Thoracic aorta (tissue), 2 donors: ENCODE measurements around the gene TACSTD2. TPM values are rescaled to one million over a fixed set of nuclear protein-coding genes. Genes with fewer than 3 reads are reported as not detected.
"Not testable (repeated sequence)": the region's sequence is repeated elsewhere in the genome, so short reads cannot be mapped to it uniquely, and the experiment has no call there.

Experiments used
- ATAC-seq: fragments of 150-250 bp; one replicate; pipeline ENCODE4 v1.8.0; 2017; ENCODE audit warnings: low read depth; ENCODE audit not compliant: insufficient number of reproducible peaks, low FRiP score
- DNase-seq: peaks from one replicate; pipeline ENCODE4 v3.0.0-alpha.2; 2020; ENCODE audit warnings: low spot score
- H3K27ac ChIP-seq, 2 donors: fragments of 200-600 bp; sonication (generic); 1 replicate in 1 of 2; 2 replicates in 1 of 2; pipeline ENCODE4 v1.5.1; 2016; ENCODE audit warnings: mild to moderate bottlenecking in 2 of 2, moderate library complexity in 2 of 2
- H3K27me3 ChIP-seq: fragments of 200-600 bp; sonication (generic); replicated peaks from 2 replicates; pipeline ENCODE4 v1.6.0; 2016; ENCODE audit warnings: mild to moderate bottlenecking; ENCODE audit not compliant: insufficient read depth
- H3K36me3 ChIP-seq: fragments of 200-600 bp; sonication (generic); one replicate; pipeline ENCODE4 v1.5.1; 2016
- H3K4me1 ChIP-seq, 2 donors: fragments of 200-600 bp; sonication (generic); 1 replicate in 1 of 2; 2 replicates in 1 of 2; pipeline versions ENCODE4 v1.5.1 to v1.6.0; 2016; ENCODE audit warnings: low read depth in 2 of 2, mild to moderate bottlenecking in 1 of 2; ENCODE audit not compliant: control insufficient read depth in 1 of 2
- H3K4me3 ChIP-seq: fragments of 200-600 bp; sonication (generic); 2 replicates; pipeline ENCODE4 v1.5.1; 2016; ENCODE audit warnings: mild to moderate bottlenecking
- H3K9me3 ChIP-seq: fragments of 200-600 bp; sonication (generic); 2 replicates; pipeline ENCODE4 v1.5.1; 2016
- CTCF ChIP-seq: fragments of 200-600 bp; sonication (generic); IDR thresholded peaks from one replicate; pipeline ENCODE4 v1.5.1; 2019; ENCODE audit warnings: antibody characterized with exemption
- total RNA-seq, 2 donors: library from RNA; depleted of rRNA; stranded (reverse); fragments of >200 nt; gene quantifications; one replicate each; pipeline versions ENCODE4 v1.1.0 to v1.2.3, GENCODE V29; 2016

The TACSTD2 gene
- total RNA-seq, 2 donors from 2014 or later = 6.9 to 8.1 TPM

- TF ChIP-seq CTCF = no peak
- H3K9me3 ChIP-seq = no peaks in the 10 kb centered on the region
- H3K4me1 ChIP-seq = peaks cover 9 to 15% of the 10 kb centered on the region in 2 donors
- ATAC-seq = peak; percentile 69
- H3K27me3 ChIP-seq = no peaks in the 10 kb centered on the region
- peak overlapping the region; percentile 88 to 97 for H3K27ac ChIP-seq
- no peaks in the 10 kb centered on the region for H3K36me3 ChIP-seq
- H3K4me3 ChIP-seq = peak overlapping the region; percentile 79
- peak; percentile 55 for DNase-seq
Measured at GRCh38 chr1:58545591-58546519, 31.2 kb downstream of the TACSTD2 start.

- no peak for TF ChIP-seq CTCF
- Histone ChIP-seq H3K27me3 (no peaks in the 10 kb centered on the region), H3K4me1 (peaks cover 9 to 15% of the 10 kb centered on the region in 2 donors), H3K4me3 (no peak overlapping the region), H3K36me3 (no peaks in the 10 kb centered on the region), H3K27ac (peak overlapping the region in 1 of 2 donors; percentile 29), H3K9me3 (no peaks in the 10 kb centered on the region)
- DNase-seq (no peak), ATAC-seq (no peak)
Measured at GRCh38 chr1:58543260-58543659, 33.8 kb downstream of the TACSTD2 start.

GRCh38 chr1:58539553-58539952, 37.5 kb downstream of the TACSTD2 start:
- Histone ChIP-seq H3K27ac (no peak overlapping the region), H3K4me3 (no peak overlapping the region), H3K36me3 (no peaks in the 10 kb centered on the region), H3K4me1 (peaks cover 2 to 3% of the 10 kb centered on the region in 2 donors), H3K9me3 (no peaks in the 10 kb centered on the region), H3K27me3 (no peaks in the 10 kb centered on the region)
- TF ChIP-seq CTCF = no peak
- DNase-seq (no peak), ATAC-seq (no peak)

GRCh38 chr1:58538821-58539220, 38.2 kb downstream of the TACSTD2 start:
- Histone ChIP-seq H3K27me3 (no peaks in the 10 kb centered on the region), H3K4me3 (no peak overlapping the region), H3K9me3 (no peaks in the 10 kb centered on the region), H3K27ac (no peak overlapping the region), H3K36me3 (no peaks in the 10 kb centered on the region), H3K4me1 (no peaks in the 10 kb centered on the region)
- DNase-seq (no peak), ATAC-seq (no peak)
- no peak for TF ChIP-seq CTCF

GRCh38 chr1:58531842-58532241, 45.2 kb downstream of the TACSTD2 start:
- H3K9me3 ChIP-seq, H3K27ac ChIP-seq, H3K36me3 ChIP-seq, H3K4me3 ChIP-seq, H3K4me1 ChIP-seq, ATAC-seq, DNase-seq, H3K27me3 ChIP-seq: not testable (repeated sequence)
